Measurements from ENCODE around the gene ADGRG6. TPM values are rescaled to one million over a fixed set of nuclear protein-coding genes. Genes with fewer than 3 reads are reported as not detected.

The ADGRG6 gene
- total RNA-seq, 1 experiment from 2014 or later = 5.3 TPM

DNA sequence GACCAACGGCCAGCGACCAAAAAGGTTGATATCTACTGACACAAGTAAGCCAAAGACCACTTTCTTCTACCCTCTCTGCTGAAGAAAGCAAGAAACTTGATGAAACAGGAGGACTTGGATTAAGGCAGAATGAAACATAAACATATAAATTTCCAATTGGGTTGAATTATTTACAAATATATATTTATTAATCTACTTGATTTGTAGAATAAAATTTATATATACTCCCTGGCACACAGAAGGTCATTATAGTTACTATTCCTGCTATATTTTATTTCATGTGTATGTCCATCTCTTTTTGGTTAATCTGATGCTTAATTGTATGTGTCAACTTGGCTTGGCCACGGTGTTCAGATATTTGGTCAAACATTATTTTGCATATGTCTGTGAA is 4.2 kb upstream of the ADGRG6 start (continued):
- TF ChIP-seq IRF2 (CRISPR knock-in tag; IDR thresholded peaks at IDR 0.05; ENCODE audit: borderline replicate concordance, low read depth) = no peak
- no peak for TF ChIP-seq SOX15 (CRISPR knock-in tag; IDR thresholded peaks at IDR 0.05)
- no peak for TF ChIP-seq NFE2L1 (CRISPR knock-in tag; IDR thresholded peaks at IDR 0.05)

GRCh38 chr6:142297996-142298753 is 3.6 kb upstream of the ADGRG6 start:
- ATAC-seq = no peak
- POLR2A ChIA-PET = no interaction called here

DNA sequence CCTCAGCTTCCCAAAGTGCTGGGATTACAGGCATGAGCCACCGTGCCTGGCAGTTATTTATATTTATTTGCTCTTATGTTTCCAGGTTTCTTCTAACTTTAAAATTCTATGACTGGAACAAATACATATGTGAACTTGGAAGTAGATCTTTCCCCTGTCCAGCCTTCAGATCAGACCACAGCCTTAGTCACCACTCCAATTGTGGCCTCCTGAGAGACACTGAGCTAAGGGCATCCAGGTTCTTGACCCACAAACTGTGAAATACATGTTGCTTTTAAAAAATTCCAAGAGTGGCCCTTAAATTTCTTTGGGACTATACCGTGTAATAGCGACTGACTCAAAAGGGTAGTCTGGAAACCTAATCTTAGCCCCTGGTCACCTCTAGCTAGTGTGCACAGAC is 1.5 kb upstream of the ADGRG6 start:
- no peaks in the 10 kb centered on the region; the same call in 1 of the 2 replicates for H3K36me3 Mint-ChIP-seq
- POLR2A ChIA-PET = interaction anchor here (0.8 kb wide), 1 partner anchor 10 kb away, joined by 3 read pairs; no protein-coding TSS in a partner anchor
- H3K27ac Mint-ChIP-seq = no peak overlapping the region
- TF ChIP-seq ZNF512 (CRISPR knock-in tag; IDR thresholded peaks at IDR 0.05; ENCODE audit: borderline replicate concordance) = no peak
- TF ChIP-seq IRF2 (CRISPR knock-in tag; IDR thresholded peaks at IDR 0.05; ENCODE audit: borderline replicate concordance, low read depth) = no peak
- TF ChIP-seq NR3C1 (CRISPR knock-in tag; conservative IDR thresholded peaks at IDR 0.05; ENCODE audit: low read depth) = no peak
- peaks cover 37% of the 10 kb centered on the region for H3K27me3 Mint-ChIP-seq (ENCODE audit: low read depth)
- peaks cover 11% of the 10 kb centered on the region for H3K9me3 Mint-ChIP-seq
- DNase-seq (ENCODE audit: low spot score) (no peak), ATAC-seq (no peak)
- no peak overlapping the region for H3K4me3 Mint-ChIP-seq
- H3K4me1 Mint-ChIP-seq = peaks cover 43% of the 10 kb centered on the region
- CTCF ChIA-PET = interaction anchor here (1.5 to 1.9 kb wide), 2 partner anchors 9 to 68 kb away, joined by 8 to 9 read pairs; no protein-coding TSS in a partner anchor

More at GRCh38 chr6:142297996-142298753, 3.6 kb upstream of the ADGRG6 start:
- peaks cover 19% of the 10 kb centered on the region for H3K9me3 Mint-ChIP-seq
- DNase-seq (ENCODE audit: low spot score) = no peak
- H3K4me3 Mint-ChIP-seq = no peak overlapping the region
- H3K27ac Mint-ChIP-seq = no peak overlapping the region
- H3K4me1 Mint-ChIP-seq = peaks cover 41% of the 10 kb centered on the region
- peaks cover 32% of the 10 kb centered on the region for H3K27me3 Mint-ChIP-seq (ENCODE audit: low read depth)
- CTCF ChIA-PET = no interaction called here
- H3K36me3 Mint-ChIP-seq = no peaks in the 10 kb centered on the region; the same call in 1 of the 2 replicates
- TF ChIP-seq ATF6 (CRISPR knock-in tag; IDR thresholded peaks at IDR 0.05) (no peak), GABPB1 (CRISPR knock-in tag; IDR thresholded peaks at IDR 0.05) (peak; percentile 75)

DNA sequence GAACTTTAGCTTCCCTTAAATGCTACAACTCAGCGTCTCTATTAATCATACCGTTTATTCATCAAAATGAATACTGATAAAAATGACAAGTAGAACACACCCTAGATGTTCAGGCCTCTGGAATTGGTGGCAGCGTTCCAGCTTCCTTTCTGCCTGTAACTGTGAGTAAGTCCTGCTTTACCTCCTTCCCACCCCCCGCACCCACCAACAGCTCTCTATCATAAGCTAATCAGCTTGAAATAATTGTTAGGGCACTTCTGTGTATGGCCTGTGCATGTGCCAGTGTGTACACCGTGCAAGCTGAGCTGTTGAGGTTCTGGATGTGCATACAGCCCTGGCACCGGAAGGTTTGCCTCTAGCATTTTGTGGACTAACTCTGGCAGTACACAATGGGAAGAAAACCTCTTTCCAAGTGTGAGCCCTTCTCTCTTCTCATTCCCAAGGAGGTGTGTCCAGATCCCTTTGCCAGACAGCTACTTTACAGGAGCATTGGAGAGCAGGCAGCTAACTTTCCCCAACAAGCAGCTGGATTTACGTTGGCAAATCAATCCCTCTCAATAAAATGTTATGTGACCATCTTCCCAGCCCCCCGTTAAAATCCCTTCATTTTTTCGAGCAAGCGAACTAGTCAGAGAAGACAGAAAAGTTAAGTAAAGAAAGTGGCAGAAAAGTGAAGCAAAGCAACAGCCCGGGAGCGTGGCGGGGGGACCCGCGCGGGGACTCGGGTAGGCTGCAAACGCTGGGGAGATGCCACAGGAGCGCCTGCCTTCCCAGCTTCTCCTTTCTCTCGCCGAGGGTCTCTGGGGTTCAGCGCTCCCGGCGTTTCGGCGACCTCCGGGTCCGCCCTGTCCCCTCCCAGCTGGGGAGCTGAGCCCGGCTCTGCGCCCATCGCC is 803 bp upstream of the ADGRG6 start:
- H3K36me3 Mint-ChIP-seq = no peaks in the 10 kb centered on the region; the same call in 1 of the 2 replicates
- peaks cover 37% of the 10 kb centered on the region for H3K27me3 Mint-ChIP-seq (ENCODE audit: low read depth)
- H3K9me3 Mint-ChIP-seq = peaks cover 11% of the 10 kb centered on the region
- no peak for TF ChIP-seq E2F4 (CRISPR knock-in tag; IDR thresholded peaks at IDR 0.05; ENCODE audit: borderline replicate concordance, low read depth)
- no peak for TF ChIP-seq ZNF263 (CRISPR knock-in tag; IDR thresholded peaks at IDR 0.05; ENCODE audit: low read depth)
- no peak for TF ChIP-seq SMAD4 (CRISPR knock-in tag; IDR thresholded peaks at IDR 0.05)
- no peak for TF ChIP-seq RORB (CRISPR knock-in tag; IDR thresholded peaks at IDR 0.05)
- no peak for TF ChIP-seq NFE2L1 (CRISPR knock-in tag; IDR thresholded peaks at IDR 0.05)
- no peak for TF ChIP-seq ZNF671 (CRISPR knock-in tag; IDR thresholded peaks at IDR 0.05)
- TF ChIP-seq, protein P1, sequence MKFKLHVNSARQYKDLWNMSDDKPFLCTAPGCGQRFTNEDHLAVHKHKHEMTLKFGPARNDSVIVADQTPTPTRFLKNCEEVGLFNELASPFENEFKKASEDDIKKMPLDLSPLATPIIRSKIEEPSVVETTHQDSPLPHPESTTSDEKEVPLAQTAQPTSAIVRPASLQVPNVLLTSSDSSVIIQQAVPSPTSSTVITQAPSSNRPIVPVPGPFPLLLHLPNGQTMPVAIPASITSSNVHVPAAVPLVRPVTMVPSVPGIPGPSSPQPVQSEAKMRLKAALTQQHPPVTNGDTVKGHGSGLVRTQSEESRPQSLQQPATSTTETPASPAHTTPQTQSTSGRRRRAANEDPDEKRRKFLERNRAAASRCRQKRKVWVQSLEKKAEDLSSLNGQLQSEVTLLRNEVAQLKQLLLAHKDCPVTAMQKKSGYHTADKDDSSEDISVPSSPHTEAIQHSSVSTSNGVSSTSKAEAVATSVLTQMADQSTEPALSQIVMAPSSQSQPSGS (CRISPR knock-in tag; IDR thresholded peaks at IDR 0.05; ENCODE audit: borderline replicate concordance, low read depth) = no peak
- TF ChIP-seq JAZF1 (CRISPR knock-in tag; IDR thresholded peaks at IDR 0.05) = no peak
- no peak for TF ChIP-seq TCF7 (CRISPR knock-in tag; IDR thresholded peaks at IDR 0.05; ENCODE audit: low read depth)
- no peak for TF ChIP-seq OVOL2 (CRISPR knock-in tag; IDR thresholded peaks at IDR 0.05; ENCODE audit: borderline replicate concordance)
- TF ChIP-seq ZNF219 (CRISPR knock-in tag; IDR thresholded peaks at IDR 0.05; ENCODE audit: borderline replicate concordance) = no peak
- TF ChIP-seq PRRX2 (CRISPR knock-in tag; IDR thresholded peaks at IDR 0.05) = no peak
- TF ChIP-seq ESRRA (CRISPR knock-in tag; IDR thresholded peaks at IDR 0.05; ENCODE audit: borderline replicate concordance) = no peak
- H3K27ac Mint-ChIP-seq = no peak overlapping the region
- POLR2A ChIA-PET = interaction anchor here (0.6 to 1.0 kb wide), 5 partner anchors 10 to 80 kb away, joined by 3 to 4 read pairs (median 3); no protein-coding TSS in a partner anchor
- ATAC-seq = peak; percentile 63
- no peak for DNase-seq (ENCODE audit: low spot score)
- peak overlapping the region; percentile 91 for H3K4me3 Mint-ChIP-seq
- CTCF ChIA-PET = interaction anchor here (0.7 to 1.9 kb wide), 11 partner anchors 10 to 174 kb away, joined by 3 to 9 read pairs (median 3); partner anchors contain the start of genes NMBR and VTA1
- peaks cover 39% of the 10 kb centered on the region for H3K4me1 Mint-ChIP-seq
